HG02943 (cell line): ENCODE data around the gene TTC19.
A peak's percentile ranks its signal among the peaks of the same experiment; 100 is the strongest.

Source experiments
- ATAC-seq: cut with Tn5 transposase; IDR thresholded peaks from one replicate; pipeline ENCODE4 v1.9.1; 2021; ENCODE audit warnings: mild to moderate bottlenecking, low read depth, moderate library complexity; ENCODE audit not compliant: unreplicated experiment

The TTC19 gene, protein sequence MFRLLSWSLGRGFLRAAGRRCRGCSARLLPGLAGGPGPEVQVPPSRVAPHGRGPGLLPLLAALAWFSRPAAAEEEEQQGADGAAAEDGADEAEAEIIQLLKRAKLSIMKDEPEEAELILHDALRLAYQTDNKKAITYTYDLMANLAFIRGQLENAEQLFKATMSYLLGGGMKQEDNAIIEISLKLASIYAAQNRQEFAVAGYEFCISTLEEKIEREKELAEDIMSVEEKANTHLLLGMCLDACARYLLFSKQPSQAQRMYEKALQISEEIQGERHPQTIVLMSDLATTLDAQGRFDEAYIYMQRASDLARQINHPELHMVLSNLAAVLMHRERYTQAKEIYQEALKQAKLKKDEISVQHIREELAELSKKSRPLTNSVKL

DNA sequence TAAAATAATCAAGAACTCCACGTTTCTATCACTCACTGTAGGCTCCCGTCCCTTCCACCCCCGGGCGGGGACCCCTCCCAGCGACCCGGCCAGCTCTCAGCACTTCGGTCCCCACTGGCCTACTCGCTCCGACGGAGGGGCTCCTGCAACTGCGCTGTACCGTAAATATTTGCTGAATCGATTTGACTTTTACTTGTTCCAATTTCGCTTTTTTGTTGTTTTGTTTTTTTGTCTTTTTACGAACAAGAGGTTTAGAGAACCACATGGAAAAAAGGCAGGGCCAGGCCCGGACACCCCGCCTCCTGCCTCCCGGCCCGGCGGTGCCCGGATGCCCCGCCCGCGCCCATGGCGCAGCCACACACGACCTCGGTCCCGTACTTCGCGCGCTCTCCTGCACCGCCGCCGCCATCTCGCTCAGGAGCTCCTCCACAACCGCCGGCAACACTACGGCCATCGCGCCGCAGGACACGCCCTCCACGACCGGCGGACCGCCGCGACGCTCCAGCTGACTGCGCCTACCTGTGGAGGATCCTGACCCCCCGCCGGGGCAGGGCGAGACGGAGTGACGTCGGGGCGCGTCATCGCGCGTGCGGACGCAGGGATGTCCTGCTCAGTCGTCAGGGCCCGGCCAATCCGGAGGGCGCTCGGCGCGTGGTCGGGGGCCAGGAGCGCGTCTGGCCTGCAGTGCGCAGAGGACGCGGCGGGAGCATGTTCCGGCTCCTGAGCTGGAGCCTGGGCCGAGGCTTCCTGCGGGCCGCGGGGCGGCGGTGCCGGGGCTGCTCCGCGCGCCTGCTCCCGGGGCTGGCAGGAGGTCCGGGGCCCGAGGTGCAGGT is at the start of gene TTC19, which contains the start of gene ZSWIM7:
Gene TTC19 (plus strand): TSS at position 684 of the 833 bp plus-strand sequence. CDS start 25 bp downstream, at position 709.
Gene ZSWIM7 (minus strand): TSS at position 564 of the 833 bp plus-strand sequence. CDS start 110 bp downstream, at position 454.
- peak; percentile 89 for ATAC-seq

DNA sequence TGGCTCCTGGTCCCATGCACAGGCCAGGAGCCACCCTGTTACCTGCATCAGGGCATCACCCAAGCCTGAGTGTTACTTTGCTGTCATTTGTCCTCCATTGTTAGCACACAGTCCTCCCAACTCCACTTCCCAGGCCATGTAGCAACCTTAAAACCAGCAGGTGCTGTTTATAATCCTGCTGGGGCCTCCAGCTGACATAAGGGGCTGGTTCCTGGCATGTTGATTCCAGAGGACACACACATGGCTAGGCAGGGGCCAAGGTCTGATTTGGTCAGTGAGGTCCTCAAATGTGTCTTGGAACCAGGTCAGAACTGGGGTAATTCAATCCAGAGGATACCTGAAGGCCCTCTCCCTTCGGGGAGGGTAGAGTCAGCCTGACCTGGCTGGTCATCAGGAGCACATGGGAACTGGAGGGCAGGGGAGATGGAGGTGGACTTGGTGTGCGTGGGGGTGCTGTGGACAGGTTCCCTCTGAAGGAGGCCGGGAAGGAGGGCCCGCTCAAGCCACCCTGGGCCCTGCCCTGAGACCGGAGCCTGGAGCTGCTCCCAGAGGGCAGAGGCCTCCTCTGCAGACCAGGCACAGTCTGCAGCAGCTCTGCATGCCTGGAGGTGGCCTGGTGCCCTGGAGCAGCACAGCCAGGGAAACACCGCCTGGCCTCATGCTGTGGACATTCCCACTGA is 48.1 kb upstream of the TTC19 start:
- ATAC-seq, result no peak

DNA sequence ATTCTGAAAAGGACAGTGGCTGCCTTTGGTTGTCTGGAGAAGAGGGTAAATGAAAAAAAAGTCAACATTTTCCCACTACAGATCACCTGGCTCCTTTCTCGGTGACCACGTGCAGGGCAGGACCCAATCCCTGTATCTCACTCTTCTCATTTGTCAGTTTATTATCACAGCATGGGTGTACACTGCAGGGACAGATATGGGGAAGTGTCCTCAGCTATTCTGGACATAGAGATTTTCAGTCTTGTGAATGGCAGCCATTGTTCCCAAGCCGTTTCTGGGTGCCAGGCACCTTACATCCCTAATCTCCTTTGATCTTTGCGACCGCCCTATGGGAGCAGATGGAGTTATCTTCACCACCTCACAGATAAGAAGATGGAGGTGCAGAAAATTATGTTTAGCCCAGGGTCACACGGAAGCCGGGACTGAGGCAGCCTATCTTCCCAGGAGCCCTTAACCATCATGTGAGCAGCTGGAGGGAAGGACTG is 47.5 kb upstream of the TTC19 start:
- no peak for ATAC-seq

DNA sequence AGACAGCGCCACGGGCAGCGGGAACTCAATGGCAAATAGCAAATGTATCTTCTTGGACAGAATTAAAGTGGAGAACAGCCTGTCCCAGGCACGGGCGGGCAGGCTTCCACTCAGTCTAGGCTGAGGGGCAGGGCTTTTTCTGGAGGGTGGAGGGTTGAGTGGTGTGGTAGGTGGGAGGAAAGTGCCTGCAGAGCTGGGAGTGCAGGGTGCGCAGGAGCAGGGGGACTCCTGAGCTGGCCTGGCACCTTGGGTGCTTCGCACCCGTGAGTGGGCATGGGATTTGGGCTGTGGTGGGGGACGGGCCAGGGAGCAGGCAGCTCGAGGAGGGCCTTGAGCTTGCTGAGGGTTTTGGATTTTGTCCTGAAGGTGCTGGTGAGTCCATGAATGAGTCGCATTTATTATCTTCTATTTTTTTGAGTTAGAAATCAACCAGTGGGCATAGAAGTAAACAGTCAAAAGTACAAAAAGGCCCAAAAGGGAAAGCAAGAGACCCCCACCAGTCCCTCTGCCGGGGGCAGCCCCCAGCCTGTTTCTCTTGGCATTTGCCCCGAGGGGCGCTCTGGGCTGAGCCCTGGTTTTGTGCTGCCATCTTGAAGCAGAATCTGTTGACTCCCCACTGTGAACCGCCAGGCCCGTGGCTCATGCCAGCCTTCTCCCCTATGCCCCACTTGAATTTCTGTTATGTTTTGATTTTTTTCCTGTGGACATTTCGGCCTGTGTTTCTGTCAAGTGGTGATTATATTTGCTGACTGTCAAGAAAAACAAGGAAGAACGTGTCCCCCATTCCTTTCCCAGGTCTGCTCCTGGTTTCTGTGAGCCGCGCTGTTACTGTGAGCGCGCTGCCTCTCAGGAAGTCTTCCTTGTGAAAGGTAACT is 46.5 kb upstream of the TTC19 start:
- no peak for ATAC-seq

DNA sequence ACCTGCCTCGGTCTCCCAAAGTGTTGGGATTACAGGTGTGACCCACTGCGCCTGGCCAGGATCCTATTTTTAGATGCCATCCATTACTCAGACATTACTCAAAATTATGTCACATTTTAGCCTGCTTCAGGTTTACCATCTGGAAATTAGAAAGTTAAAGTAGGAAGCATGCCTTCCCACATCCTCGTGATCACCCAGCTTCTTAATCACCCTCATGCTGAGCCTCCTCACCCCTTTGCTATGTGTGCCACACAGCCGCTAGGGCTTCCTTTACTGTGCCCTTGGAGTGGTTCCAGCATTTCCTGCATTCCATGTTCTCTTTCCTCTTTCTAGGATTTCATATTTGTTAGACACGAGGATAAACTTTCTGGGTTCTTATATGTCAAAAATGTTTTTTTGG is 45.4 kb upstream of the TTC19 start:
- no peak for ATAC-seq

DNA sequence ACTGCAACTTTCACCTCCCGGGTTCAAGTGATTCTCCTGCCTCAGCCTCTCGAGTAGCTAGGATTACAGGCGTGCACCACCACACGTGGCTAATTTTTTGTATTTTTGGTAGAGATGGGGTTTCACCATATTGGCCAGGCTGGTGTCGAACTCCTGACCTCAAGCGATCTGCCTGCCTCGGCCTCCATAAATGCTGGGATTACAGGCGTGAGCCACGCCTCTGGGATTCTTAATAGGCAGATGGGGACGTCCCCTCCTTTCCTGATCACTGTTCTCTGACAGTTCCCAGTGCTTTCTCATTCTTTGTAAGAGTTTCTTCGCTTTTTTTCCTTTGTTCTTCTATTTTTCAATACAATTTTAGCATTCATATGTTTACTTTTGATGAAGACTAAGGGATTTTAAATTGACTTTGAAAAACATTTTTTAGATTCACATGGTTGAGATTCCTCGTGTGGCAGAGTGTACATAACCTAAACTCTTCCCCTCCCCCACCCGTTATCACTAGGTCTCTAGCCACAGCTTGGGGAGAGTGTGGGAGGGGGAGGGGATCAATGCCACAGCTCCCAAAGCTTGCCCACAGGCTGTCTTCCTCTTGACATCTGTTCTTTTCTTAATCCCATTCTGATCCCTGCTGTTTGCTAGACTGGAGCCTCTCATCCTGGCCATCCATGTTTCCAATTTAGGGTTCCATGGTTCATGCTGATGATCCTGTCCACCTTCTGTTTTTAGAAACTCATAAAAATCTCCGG is 43.7 kb upstream of the TTC19 start:
- no peak for ATAC-seq

DNA sequence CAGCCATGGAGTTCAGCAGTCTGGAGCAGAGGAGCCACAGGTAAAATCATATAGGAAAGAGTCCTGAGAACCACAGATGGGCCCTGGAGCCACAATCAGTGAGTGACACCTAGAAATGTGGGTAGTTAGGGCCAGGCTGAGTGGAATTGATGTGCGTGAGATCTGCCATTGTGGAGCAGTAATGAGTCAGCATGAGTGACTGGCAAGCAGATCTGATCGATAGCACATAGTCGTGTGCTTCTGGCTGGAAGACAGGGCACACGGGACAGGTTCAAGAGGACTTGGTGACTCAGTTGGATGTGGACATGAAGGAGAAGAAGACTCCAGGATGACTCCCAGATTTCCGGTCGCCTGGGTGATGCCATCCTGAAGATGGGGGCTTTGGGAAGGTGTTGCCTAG is 42.4 kb upstream of the TTC19 start:
- no peak for ATAC-seq

DNA sequence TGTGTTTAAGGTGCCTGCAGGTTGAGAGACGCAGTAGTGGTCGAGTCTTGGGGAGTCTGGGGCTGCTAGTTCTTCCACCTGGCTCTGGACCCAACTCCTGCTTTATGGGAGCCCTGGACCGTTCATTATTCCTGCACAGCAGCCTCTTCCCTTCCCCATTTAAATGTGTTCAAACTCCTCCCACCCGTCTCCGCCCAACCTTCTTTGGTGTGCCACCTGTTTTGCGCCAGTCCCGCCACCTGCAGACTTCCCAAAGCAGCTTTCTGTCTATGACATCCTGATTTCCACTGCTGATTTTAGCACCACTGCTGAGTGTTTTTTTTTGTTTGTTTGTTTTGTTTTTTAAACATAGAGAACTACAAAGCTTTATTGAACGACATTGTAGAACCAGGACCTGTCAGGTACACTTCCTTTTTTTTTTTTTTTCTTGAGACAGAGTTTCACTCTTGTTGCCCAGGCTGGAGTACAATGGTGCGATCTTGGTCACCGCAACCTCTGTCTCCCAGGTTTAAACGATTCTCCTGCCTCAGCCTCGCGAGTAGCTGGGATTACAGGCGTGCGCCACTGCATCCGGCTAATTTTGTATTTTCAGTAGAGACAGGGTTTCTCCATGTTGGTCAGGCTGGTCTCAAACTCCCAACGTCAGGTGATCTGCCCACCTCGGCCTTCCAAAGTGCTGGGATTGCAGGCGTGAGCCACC is 41.9 kb upstream of the TTC19 start:
- ATAC-seq, result no peak

DNA sequence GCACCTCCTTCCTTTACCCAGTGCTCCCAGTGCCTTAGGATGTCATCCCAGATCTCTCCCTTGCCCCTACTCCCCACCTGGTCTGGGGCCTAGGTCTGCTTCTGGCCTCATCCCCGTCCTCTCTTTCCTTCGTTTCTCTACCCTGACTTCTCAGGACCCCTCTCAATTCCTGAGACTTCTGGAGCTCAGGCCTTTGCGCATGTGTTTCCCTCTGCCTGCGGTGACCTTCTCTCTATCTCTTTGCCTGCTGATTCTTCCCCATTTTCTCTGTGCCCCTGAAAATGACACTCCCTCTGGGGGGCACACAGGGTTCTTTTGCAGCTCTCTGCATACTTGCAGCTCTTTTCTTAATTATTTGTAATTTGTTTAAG is 41.2 kb upstream of the TTC19 start:
- ATAC-seq, result no peak

DNA sequence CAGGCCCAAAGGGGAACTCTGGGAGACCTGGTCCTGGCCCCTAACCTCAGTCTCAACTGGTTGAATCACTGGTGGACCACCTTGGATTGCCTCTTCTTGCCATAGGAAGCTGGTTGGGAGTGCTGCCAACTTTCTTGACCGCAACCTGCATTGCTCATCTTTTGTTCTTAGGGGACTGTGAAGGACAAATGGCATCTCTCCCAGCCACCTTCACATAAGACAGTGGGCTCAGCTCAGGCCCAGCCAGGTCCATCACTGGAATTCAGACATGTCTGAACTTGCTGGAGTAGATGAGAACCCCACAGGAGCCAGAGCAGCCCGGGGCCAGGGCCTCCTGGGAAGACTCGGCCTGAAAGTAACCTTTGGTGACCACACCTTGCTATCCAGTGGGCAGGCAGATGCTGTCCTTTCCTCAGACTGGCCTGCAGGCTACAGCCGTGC is 35.9 kb upstream of the TTC19 start:
- ATAC-seq, result no peak

DNA sequence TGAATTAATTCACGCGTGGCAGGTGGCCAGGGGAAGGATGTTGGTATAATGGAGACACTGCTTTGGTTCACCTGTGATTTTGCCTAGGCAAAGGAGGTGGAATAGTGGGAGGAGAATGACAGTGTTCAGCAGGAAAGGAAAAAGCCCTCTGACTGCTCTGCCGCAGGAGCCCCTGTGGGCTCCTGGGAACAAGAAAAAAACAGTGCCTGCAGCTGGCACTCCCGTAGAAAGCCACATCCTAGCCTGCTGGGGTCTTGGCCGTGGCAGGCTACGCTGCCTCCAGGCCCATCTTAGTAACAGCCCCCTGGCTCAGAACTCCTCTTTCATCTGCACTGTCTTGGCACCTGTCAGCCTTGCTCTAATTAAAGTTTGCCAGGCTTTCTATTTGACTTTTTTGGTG is 34.1 kb upstream of the TTC19 start:
- ATAC-seq, result no peak

DNA sequence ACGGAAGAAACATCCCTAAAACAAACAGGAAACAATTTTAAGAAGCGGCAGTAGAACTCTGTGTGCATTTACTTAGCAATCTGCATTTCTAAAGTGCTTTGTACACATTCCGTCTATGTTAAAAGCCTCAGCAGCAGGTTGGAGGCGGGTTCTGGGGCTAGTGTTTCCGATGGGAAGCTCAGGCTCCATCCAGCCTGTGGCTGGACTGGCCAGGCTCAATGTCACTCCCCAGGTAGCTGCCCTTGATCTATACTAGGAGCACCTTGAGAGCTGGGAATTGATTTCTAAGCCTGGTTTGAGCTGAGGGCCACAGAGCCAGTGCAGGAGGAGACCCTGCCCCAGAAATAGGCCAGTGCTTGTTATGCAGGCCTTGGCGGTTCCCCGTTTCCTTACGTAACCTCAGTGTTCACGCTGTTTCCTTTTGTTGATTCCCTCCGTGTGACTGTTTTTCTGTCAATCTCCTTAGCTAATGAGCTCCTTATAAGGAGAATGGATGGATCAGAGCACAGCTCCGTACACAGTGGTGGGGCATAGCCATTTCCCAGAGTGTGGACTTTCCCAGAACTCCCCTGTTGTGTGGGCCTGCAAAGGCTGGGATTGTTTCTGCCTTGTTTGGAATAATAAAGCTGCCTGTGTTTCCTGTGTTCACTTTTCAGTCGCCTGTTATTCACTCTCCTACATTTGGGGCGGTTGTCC is 33.3 kb upstream of the TTC19 start:
- no peak for ATAC-seq

DNA sequence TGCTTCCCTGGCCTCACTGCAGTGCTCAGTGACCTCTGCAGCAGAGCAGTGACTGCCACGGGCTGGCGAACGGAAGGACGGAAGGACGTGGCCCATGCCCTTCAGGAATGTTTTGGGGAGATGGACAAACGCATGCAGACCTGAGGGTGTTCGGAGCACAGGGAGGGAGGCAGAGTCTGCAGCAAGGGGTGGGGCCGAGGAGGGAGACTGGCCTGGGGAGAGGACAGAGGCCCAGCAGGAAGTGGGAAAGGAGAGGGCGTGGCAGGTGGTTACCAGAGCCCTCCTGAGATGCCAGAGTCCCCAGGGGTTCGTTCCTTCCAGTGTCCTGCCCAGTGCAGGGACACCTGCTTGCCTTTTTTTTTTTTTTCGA is 32.8 kb upstream of the TTC19 start:
- ATAC-seq, result no peak

DNA sequence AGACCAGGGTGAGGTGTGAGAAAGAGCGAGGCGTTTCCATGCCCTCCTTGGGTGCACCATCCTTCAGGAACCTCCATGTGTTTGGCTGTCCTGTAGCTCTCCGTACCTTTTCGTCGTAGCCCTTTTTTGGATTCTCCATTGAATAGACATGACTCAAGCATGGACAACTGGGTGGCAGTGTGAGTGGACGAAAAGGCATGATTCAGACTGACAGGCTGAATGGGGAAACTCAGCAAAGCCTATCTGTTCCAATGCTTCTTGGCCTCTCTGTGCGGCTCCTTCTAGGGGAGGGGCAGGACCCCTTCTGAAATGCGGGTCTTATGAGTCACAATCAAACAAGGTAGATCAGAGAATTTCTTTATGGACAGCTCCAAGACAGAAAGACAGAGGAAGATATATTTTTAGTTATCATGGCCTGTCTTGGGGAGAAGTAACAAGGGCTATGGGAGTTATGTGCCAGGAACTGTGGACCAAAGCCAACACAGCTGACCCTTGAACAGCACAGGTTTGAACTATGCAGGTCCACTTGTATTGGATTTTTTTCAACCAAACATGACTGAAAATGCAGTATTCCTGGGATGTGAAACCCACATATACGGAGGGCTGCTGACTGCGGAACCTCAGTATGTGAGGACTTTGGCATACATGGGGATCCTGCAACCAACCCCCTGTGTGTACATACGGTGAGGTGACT is 31.8 kb upstream of the TTC19 start:
- no peak for ATAC-seq

DNA sequence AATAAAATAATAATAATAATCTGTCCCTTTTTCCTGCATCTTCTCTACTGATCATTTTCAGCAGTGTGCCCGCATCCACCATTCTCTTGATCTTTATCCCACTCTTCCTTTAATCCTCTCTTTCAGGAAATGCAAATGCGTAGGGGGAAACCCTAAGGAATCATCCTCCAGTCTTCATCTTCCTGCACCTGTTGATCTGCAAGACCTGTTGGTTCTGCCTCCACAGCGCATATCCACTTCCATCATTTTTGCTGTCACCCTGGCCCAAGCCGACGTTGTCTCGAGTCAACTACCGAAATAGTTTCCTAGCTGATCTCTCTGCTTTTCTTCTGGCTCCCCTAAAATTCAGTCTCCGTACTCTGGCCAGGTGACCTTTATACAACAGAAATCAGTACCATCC is 30.2 kb upstream of the TTC19 start:
- no peak for ATAC-seq

DNA sequence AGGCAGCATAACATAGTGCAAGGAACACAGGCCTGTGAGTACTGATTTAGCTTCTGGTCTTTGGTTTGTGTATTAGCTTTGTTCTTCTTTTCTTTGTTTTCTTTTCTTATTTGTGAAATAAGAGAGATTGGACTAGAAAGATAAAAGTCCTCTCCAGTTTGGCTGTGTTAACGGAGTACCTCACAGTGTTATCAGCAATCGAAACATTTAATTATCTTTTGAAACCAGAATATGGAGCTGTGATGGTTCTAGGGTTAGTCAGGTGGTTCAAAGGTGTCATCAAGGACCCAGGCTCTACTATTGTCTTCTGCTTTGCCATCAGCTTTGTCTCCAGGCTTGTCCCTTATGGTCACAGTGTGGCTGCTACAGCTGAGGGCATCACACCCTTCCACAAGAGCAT is 29.1 kb upstream of the TTC19 start:
- ATAC-seq, result no peak

DNA sequence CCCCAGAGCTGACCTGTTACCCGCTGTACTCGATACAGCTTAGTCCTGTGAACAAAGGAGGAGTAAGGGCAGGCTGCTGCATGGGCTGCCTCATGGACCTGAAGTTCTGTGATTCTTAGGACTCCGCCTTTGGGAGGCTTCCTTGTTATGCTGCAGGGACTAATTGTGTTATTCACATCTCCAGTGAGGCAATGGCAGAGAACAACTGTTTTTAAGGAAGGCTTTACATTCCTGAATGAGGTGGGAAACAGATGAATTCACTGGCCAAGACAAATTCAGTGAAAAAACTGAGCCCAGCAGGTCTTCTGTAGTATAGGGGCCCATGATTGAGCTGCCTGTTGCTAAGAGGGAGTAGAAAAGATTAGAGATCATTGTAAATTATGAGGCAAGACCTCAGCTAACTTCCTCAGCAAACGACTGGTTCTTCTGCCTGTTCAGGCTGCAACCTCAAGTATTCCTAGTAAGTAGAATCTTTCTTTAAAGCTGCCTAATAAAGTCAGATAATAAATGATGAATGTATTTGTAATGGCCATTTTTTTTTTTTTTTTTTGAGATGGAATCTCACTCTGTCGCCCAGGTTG is 28.4 kb upstream of the TTC19 start:
- ATAC-seq, result no peak
